ENCODE measurements around the gene SDC4. TPM values are rescaled to one million over a fixed set of nuclear protein-coding genes. Genes with fewer than 3 reads are reported as not detected.

SDC4 gene
- total RNA-seq, 1 experiment from 2014 or later = 242 TPM

DNA sequence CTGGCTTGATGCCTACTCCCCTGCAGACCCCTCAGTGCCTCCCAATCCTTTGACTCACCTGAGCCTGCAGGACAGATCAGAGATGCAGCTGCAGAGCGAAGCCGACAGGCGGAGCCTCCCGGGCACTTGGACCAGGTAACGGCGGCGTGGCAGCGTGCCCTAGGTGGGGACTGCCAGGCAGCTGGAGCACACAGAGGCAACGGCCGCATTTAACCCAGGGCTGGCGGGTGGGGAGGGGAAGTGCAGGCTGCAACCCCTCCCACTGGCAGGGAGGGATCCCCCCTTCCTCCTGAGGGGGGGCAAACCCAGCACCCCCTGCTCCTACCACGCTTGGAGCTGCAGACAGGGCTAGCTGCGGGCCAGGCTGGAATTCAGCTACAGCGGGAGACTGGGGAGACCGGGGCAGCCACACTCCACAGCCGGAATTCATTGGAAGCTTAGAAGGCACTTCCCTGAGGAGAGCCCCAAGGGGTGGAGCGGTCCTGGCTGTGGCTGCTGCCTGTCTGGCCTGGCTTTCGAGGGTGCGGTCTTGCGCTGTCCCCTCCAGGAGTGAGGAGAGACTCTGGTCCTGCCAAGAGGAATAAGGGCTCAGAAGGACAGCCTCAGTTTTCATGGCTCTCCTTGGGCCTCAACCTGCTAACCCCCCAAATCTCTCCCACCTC, 40.0 kb downstream of the SDC4 start, which contains the start of gene MATN4:
Gene MATN4 (minus strand): TSS at position 183 of the 662 bp plus-strand sequence. CDS start 2,717 bp downstream, outside the sequence.
- no peak within 1 kb of the TSS for H3K27ac Mint-ChIP-seq (ENCODE audit: unreplicated experiment)
- POLR2A ChIA-PET = no interaction called here
- no peaks in the 10 kb centered on the region for H3K9me3 Mint-ChIP-seq (ENCODE audit: unreplicated experiment)
- BruUV-seq (replicated peaks) = no TSS peak
- Histone ChIP-seq H3K9me3 (no peaks in the 10 kb centered on the region), H3K4me3 (ENCODE audit: low read depth, low read length) (no peak within 1 kb of the TSS), H3K36me3 (ENCODE audit: control insufficient read depth, insufficient read depth, low read length) (no peaks in the 10 kb centered on the region), H3K4me1 (no peaks in the 10 kb centered on the region), H3K27me3 (replicated peaks; ENCODE audit: control insufficient read depth, insufficient read depth, low read length) (no peaks in the 10 kb centered on the region)
- no peak for DNase-seq
- no peaks in the 10 kb centered on the region for H3K36me3 Mint-ChIP-seq (ENCODE audit: insufficient read depth, unreplicated experiment)
- intact Hi-C loops (cut with micrococcal nuclease; ENCODE audit: unreplicated experiment) = no loop called here
- H3K4me3 Mint-ChIP-seq (ENCODE audit: unreplicated experiment) = no peak within 1 kb of the TSS
- TF ChIP-seq, protein P1, sequence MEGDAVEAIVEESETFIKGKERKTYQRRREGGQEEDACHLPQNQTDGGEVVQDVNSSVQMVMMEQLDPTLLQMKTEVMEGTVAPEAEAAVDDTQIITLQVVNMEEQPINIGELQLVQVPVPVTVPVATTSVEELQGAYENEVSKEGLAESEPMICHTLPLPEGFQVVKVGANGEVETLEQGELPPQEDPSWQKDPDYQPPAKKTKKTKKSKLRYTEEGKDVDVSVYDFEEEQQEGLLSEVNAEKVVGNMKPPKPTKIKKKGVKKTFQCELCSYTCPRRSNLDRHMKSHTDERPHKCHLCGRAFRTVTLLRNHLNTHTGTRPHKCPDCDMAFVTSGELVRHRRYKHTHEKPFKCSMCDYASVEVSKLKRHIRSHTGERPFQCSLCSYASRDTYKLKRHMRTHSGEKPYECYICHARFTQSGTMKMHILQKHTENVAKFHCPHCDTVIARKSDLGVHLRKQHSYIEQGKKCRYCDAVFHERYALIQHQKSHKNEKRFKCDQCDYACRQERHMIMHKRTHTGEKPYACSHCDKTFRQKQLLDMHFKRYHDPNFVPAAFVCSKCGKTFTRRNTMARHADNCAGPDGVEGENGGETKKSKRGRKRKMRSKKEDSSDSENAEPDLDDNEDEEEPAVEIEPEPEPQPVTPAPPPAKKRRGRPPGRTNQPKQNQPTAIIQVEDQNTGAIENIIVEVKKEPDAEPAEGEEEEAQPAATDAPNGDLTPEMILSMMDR (IDR thresholded peaks at IDR 0.05; ENCODE audit: insufficient read depth in 1 of 2, low read depth in 1 of 2, low read length in 1 of 2, severe bottlenecking in 1 of 2, unreplicated experiment in 1 of 2) = no peak
- peaks cover 3% of the 10 kb centered on the region for H3K27me3 Mint-ChIP-seq (ENCODE audit: insufficient read depth, unreplicated experiment)
- peaks cover 8% of the 10 kb centered on the region for H3K4me1 Mint-ChIP-seq (ENCODE audit: low read depth, unreplicated experiment)
- CTCF ChIA-PET = interaction anchor here (0.7 to 2.1 kb wide), 5 partner anchors 10 to 156 kb away, joined by 3 to 7 read pairs (median 3); no protein-coding TSS in a partner anchor

DNA sequence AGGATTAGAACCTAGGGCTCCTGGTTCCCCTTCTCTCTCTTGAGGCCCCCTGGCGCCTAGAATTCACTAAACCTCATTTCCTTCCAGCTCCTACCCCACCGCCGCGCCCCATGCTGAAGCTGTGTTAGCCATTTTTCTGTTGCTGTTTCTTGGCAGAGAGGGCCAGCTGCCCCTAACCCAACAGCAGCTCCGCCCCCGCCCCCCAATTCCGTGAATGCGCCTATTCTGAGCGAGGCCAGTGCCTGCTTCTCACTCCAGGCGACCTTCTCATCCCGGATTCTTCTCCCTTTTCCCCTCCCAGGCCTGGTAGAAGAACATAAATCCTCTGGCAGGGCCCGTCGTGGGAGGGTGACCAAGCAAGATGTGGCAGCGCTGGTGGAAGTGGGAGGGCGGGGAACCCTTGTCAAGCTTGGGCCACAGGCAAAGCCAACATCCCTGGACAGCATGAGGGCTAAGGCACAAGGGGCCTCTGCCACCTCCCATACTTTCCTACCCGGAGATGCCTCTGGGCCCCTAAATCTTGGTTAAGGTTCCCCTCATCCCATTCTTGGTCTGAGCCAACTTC, 41.1 kb downstream of the SDC4 start:
- CTCF ChIA-PET = no interaction called here
- TF ChIP-seq, protein P1 (IDR thresholded peaks at IDR 0.05; ENCODE audit: insufficient read depth in 1 of 2, low read depth in 1 of 2, low read length in 1 of 2, severe bottlenecking in 1 of 2, unreplicated experiment in 1 of 2) = no peak
- peaks cover 8% of the 10 kb centered on the region for H3K4me1 Mint-ChIP-seq (ENCODE audit: low read depth, unreplicated experiment)
- peaks cover 3% of the 10 kb centered on the region for H3K27me3 Mint-ChIP-seq (ENCODE audit: insufficient read depth, unreplicated experiment)
- no peaks in the 10 kb centered on the region for H3K36me3 ChIP-seq (ENCODE audit: control insufficient read depth, insufficient read depth, low read length)
- H3K9me3 ChIP-seq = no peaks in the 10 kb centered on the region
- intact Hi-C loops (cut with micrococcal nuclease; ENCODE audit: unreplicated experiment) = no loop called here
- DNase-seq = no peak
- BruUV-seq (replicated peaks) = no TSS peak
- no peaks in the 10 kb centered on the region for H3K36me3 Mint-ChIP-seq (ENCODE audit: insufficient read depth, unreplicated experiment)
- H3K4me1 ChIP-seq = no peaks in the 10 kb centered on the region
- no peaks in the 10 kb centered on the region for H3K9me3 Mint-ChIP-seq (ENCODE audit: unreplicated experiment)
- H3K4me3 Mint-ChIP-seq (ENCODE audit: unreplicated experiment) = no peak overlapping the region
- H3K4me3 ChIP-seq (ENCODE audit: low read depth, low read length) = no peak overlapping the region
- POLR2A ChIA-PET = no interaction called here
- H3K27me3 ChIP-seq (replicated peaks; ENCODE audit: control insufficient read depth, insufficient read depth, low read length) = no peaks in the 10 kb centered on the region
- H3K27ac Mint-ChIP-seq (ENCODE audit: unreplicated experiment) = no peak overlapping the region

DNA sequence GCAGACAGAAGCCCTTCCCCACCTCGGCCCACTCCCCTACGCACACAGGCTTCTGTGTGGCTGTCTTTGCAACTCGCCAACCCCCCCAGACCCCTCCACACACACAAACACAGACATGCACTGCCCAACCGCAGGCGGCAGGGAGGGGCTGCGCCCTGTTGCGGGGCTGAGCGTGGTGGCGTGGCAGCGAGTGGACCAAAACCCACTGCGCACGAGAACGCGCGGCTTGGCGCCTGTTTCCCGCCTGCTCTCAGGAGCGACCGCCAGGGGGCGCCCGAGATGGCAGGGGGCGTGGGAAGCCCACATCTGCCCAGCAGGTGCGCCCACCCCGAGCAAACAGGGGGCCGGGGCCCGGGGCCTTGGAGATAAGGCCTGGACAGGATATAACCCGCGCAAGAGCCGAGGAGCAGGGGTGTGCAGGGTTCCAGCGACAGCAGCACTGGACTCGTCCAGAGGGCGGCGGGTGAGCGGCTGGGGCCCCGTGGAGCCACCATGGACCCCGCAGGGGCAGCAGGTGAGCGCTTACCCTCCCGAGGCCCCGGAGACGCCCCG, 41.7 kb downstream of the SDC4 start, which contains the start of gene RBPJL:
Gene RBPJL (plus strand): TSS at position 410 of the 552 bp plus-strand sequence. CDS start 83 bp downstream, at position 493.
- ChIA-PET CTCF (no interaction called here), POLR2A (no interaction called here)
- TF ChIP-seq, protein P1 (IDR thresholded peaks at IDR 0.05; ENCODE audit: insufficient read depth in 1 of 2, low read depth in 1 of 2, low read length in 1 of 2, severe bottlenecking in 1 of 2, unreplicated experiment in 1 of 2) = peak; percentile 77 to 98
- intact Hi-C loops (cut with micrococcal nuclease; ENCODE audit: unreplicated experiment) = no loop called here
- H3K4me3 ChIP-seq (ENCODE audit: low read depth, low read length) = no peak within 1 kb of the TSS
- Mint-ChIP-seq H3K4me1 (ENCODE audit: low read depth, unreplicated experiment) (peaks cover 8% of the 10 kb centered on the region), H3K9me3 (ENCODE audit: unreplicated experiment) (no peaks in the 10 kb centered on the region), H3K27me3 (ENCODE audit: insufficient read depth, unreplicated experiment) (peaks cover 3% of the 10 kb centered on the region), H3K27ac (ENCODE audit: unreplicated experiment) (no peak within 1 kb of the TSS), H3K4me3 (ENCODE audit: unreplicated experiment) (no peak within 1 kb of the TSS), H3K36me3 (ENCODE audit: insufficient read depth, unreplicated experiment) (no peaks in the 10 kb centered on the region)
- no peaks in the 10 kb centered on the region for H3K9me3 ChIP-seq
- peak in 1 of 2 experiments; percentile 55 for DNase-seq
- H3K36me3 ChIP-seq (ENCODE audit: control insufficient read depth, insufficient read depth, low read length) = no peaks in the 10 kb centered on the region
- BruUV-seq (replicated peaks) = no TSS peak
- H3K27me3 ChIP-seq (replicated peaks; ENCODE audit: control insufficient read depth, insufficient read depth, low read length) = no peaks in the 10 kb centered on the region
- no peaks in the 10 kb centered on the region for H3K4me1 ChIP-seq

Measured in Caco-2 (cell line).